Diencephalon (tissue), 1 donor: ENCODE measurements around the gene GHRH. TPM values are rescaled to one million over a fixed set of nuclear protein-coding genes. Genes with fewer than 3 reads are reported as not detected.

Source experiments
- total RNA-seq: library from RNA; depleted of rRNA; stranded (reverse); fragments of >200 nt; gene quantifications from one replicate; pipeline ENCODE4 v1.2.3, GENCODE V29; 2014

The GHRH gene
- total RNA-seq: 2.3 TPM

GRCh38 chr20:37261714-37262113, at the start of gene GHRH:
Gene GHRH, minus strand, starts transcription at chr20:37261814. Its CDS starts 4,925 bp downstream, at chr20:37256889.

Other genes with a start within 250 kb of the GHRH start
- 22.6 TPM for gene RBL1, start 165.8 kb downstream of the GHRH start, total RNA-seq
- 134 TPM for gene RPN2, start 82.5 kb downstream of the GHRH start, total RNA-seq
- 9.9 TPM for gene MROH8, start 82.3 kb downstream of the GHRH start, total RNA-seq
- gene MANBAL, start 27.8 kb upstream of the GHRH start, total RNA-seq: 23.3 TPM
- gene SRC, start 84.3 kb upstream of the GHRH start, total RNA-seq: 30.2 TPM